HUDEP-2 (cell line): ENCODE data around the gene ALOX12B.
A peak's percentile ranks its signal among the peaks of the same experiment; 100 is the strongest.
"Not testable (repeated sequence)": the region's sequence is repeated elsewhere in the genome, so short reads cannot be mapped to it uniquely, and the experiment has no call there.

Experiments
- DNase-seq, 76 experiments: peaks; one replicate each; lab custom pipeline; 2025; ENCODE audit not compliant: unreplicated experiment in 76 of 76; lab: John Stamatoyannopoulos, UW

The ALOX12B gene

DNA sequence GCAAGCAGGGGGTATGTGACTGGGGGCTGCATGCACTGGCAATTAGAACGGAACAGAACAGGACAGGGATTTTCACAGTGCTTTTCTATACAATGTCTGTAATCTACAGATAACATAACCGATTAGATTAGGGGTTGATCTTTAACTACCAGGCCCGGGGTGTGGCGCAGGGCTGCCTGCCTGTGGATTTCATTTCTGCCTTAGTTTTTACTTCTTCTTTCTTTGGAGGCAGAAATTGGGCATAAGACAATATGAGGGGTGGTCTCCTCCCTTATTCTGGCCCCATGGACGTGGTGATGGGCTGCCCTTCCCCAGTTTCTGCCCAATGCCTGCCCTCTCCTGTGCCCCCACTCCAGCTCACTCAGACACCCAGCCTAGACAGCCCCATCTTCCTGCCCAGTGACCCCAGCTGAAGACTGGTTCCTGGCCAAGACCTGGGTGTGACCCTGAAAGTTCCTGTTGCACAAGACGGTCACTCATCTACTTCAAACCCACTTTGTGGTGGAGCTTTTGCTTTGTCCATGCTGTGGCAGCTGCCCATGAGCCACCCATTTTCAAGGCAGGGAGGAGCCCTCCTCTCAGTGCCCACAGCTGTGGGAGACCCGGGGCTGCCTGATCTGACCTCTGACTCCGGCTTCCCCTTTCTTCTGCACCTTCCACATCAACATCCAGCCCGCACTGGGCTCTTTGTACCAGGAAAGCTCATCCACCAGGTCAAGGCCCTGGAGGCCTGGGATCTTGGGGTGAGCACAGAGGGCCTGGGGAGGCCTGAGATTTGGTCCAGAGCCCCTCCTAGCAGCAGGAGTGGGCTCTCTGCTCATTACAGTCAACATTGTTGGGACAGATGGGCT lies 18.6 kb downstream of the ALOX12B start:
- DNase-seq: peak in 42 of 76 experiments; percentile 11 to 61 (median 40)

- no peak for DNase-seq
Measured at GRCh38 chr17:8067806-8068205, 19.7 kb downstream of the ALOX12B start.

GRCh38 chr17:8066841-8067775 lies 20.4 kb downstream of the ALOX12B start:
- DNase-seq: no peak

GRCh38 chr17:8064561-8065019 lies 22.9 kb downstream of the ALOX12B start:
- DNase-seq: no peak

- DNase-seq: peak in 5 of 76 experiments; percentile 13 to 18 (median 17)
Measured at GRCh38 chr17:8063761-8064534, 23.6 kb downstream of the ALOX12B start.

GRCh38 chr17:8062807-8063483 lies 24.6 kb downstream of the ALOX12B start:
- DNase-seq: peak in 48 of 76 experiments; percentile 9 to 82 (median 52)

DNA sequence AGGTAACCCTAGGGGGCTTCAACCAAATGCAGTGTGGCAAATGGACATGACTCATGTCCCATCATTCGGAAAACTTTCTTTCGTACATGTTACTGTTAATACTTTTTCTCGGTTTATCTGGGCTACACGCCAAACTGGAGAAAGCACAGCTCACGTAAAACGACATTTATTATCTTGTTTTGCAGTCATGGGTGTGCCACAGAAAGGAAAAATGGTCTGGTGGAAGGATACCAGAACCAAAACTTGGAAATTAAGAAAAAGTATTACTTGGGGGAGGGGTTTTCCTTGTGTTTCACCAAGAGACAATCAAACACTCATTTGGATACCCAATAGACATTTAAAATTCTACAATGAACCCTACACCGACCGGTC lies 25.1 kb downstream of the ALOX12B start:
- peak in 60 of 76 experiments; percentile 6 to 93 (median 68) for DNase-seq

- DNase-seq: not testable (repeated sequence)
Measured at GRCh38 chr17:8061851-8062250, 25.7 kb downstream of the ALOX12B start.

GRCh38 chr17:8060274-8060673 lies 27.2 kb downstream of the ALOX12B start:
- peak in 57 of 76 experiments; percentile 10 to 85 (median 60) for DNase-seq

DNA sequence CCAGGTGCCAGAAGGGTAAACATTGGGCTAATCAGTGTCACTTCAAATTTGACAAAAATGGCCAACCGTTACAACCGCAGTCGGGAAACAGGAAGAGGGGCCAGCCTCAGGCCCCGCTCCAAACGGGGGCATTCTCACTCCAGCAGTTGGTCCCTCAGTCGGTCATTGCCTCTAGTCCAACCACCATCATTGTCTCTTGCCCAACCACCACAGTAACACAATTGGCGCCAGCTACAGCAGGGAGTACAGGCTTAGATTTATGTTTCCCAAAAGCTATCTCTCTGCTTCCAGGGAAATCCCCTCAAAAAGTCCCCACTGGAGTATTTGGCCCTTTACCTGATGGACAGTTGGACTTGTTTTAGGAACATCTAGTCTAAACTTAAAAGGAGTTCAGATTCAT lies 28.4 kb downstream of the ALOX12B start:
- no peak for DNase-seq

DNA sequence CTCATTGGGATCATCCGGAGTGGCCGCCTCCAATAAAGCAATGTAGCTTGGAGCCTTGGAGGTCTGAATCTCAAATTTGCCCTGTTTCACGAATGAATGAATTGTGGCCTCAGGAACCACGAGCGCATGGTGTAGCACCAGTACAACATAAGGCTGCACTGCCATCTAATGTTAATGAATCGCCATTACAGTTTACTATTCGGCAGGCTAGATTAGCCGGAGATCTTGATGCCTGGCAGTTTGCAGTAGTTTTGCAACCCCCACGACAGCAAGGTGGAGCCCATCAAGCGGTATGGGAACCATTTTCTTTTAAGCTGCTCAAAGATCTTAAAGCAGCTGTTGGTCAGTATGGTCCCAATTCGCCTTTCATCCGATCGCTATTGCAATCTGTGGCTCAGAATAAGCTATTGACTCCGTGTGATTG lies 29.8 kb downstream of the ALOX12B start:
- DNase-seq: peak in 40 of 76 experiments; percentile 6 to 81 (median 54)

DNA sequence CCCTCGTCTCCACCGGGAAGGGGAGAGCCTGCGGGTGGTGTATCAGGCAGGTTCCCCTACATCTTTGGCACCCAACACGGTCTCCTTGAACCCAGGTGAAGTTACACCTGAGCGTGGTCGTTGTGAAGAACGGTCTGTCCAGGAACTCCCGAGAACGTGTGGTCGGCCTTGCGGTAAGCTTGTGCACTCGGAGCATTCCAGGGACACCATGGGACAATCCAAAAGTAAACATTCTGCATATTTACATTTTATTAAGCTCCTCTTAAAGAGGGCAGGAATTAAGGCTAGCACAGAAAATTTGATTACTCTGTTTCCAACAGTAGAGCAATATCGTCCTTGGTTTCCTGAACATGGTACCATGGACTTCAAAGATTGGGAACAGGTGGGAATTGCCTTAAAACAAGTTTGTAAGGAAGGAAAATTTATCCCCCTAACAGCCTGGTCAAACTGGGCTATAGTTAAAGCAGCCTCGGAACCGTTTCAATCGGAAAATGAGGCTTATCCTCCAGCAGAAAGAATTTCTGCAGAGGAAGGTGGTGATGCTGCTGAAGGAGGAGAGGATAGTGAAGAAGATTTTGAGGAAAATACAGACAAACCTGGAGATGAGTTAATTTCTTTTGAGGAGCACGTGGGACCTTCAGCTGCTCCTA lies 30.4 kb downstream of the ALOX12B start:
- DNase-seq: no peak

DNA sequence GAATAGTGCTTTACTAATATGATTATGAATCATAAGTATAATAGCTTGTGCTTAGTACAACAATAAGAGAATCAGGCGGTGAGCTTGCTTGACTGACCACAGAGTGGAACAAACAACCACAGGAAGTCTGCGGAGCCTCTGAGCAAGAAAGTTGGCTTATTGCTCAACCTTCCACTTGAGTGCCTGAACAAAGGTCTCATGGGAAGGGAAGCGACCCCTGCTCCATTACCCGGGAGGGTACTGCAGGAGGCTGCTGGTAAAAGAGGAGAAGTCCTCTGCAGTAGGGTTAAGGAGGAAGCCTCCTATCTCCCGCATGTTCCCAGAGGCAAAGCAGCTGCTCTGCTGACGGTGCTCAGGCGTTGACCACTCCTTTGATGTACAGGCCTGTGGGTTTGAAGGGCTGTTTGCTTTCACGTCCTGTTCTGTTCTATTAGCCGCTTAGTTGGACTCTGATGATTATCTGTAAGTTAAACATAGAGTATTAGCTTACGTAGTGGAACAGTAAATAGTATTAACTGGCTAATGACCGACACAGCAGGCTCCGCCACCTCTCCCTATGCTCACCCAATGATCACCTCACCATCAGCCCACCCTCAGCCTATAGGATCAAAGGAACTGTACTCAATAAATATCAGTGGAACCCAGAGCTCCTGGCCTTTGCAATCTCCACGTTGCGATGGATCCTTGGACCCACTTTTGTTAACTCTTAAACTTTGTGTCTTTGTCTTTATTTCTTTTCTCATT lies 31.1 kb downstream of the ALOX12B start:
- no peak for DNase-seq

DNA sequence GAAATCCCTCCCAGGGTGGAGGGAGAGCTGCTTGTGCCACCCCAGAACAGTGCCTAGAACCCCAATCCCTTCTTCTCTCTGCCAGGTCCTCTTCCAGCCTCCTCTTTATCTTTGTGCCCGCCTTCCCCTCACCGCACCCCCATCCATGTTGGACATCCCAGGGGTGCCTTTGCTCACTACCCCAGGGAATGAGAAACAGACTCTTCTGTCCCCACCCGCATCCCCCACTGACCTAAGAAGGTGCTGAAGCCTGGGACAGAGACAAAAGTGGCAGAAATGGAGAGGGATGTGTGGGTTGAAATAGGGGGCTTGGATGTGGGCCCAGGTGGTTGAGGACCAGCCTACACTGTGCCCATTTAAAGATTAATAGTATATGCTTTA lies 31.7 kb downstream of the ALOX12B start:
- no peak for DNase-seq

DNA sequence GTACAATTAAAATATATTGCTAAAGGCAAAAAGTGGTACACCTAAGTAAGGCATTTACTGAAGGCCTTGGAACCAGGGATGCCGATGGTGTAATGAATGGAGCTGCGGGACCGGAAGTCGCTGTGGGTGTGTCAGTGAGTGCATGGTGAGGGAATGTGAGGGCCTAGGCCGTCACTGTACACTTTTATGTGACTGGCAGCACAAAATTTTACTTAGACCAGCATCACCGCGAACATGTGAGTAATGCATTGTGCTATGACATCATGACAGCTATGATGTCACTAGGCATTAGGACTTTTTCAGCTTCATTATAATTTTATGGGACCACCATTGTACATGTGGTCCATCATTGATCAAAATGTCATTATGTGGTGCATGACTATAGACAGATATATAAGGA lies 33.9 kb downstream of the ALOX12B start:
- no peak for DNase-seq

DNA sequence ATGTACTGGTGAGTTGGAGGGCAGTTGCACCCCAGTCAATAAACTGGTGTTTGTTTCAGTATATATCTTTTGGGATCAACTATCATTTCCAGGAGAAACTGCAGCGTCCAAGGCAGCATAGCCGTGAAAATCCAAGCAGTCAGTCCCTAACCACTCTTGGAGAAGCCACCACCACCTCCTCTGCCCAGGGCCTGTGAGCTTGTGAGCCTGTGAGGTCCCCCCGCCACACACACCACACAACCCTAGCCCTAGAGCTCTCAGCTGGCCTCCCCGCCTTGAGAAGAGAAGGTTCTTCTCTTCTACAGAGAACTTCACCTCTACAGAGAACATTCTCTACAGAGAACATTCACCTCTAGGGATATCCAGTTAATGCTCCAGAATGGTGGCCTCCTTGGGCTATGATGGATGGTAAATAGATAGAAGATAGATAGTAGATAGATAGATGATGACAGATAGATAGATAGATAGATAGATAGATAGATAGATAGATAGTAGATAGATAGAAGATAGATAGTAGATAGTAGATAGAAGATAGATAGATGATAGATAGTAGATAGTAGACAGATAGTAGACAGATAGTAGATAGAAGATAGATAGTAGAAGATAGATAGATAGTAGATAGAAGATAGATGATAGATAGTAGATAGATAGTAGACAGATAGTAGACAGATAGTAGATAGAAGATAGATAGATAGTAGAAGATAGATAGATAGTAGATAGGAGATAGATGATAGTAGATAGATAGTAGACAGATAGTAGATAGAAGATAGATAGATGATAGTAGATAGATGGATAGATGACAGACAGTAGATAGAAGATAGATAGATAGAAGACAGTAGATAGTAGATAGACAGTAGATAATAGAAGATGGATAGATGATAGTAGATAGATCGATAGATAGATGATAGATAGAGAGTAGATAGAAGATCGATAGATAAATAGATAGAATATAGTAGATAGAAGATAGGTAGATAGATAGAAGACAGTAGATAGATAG lies 35.0 kb downstream of the ALOX12B start:
- DNase-seq: no peak

- DNase-seq: no peak
Measured at GRCh38 chr17:8051831-8052230, 35.7 kb downstream of the ALOX12B start.

DNA sequence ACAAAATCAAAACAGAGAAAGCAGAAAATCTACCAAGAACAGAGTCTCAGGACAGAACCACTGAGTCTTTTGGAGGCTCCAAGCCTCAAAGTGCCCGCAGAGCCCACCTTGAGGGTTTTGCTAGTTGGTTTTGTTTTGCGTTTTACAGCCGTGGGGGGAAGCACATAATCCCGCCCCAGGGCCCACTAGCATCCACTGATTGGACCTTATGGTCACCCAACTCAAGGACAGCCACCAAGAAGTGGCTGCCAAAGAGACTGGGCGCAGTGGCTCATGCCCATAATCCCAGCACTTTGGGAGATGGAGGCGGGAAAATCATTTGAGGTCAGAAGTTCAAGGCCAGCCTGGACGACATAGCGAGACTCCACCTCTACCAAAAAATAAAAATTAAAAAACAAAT lies 38.8 kb downstream of the ALOX12B start:
- DNase-seq: no peak
